Right atrium auricular region (tissue), 2 donors: ENCODE results near the gene STRA6. TPM values are rescaled to one million over a fixed set of nuclear protein-coding genes. Genes with fewer than 3 reads are reported as not detected.

Source experiments
- DNase-seq: peaks from one replicate; pipeline ENCODE4 v3.0.0-alpha.2; 2019; ENCODE audit warnings: low spot score
- H3K27ac ChIP-seq, 2 donors: fragments of 200-600 bp; sonication (generic); 1 replicate in 1 of 2; 2 replicates in 1 of 2; pipeline ENCODE4 v1.5.1; 2016 to 2019
- H3K27me3 ChIP-seq, 2 donors: fragments of 200-600 bp; sonication (generic); one replicate each; pipeline versions ENCODE4 v1.5.1 to v1.6.0; 2017 to 2019
- H3K36me3 ChIP-seq: fragments of 200-600 bp; sonication (generic); one replicate; pipeline ENCODE4 v1.5.1; 2016
- H3K4me1 ChIP-seq, 2 donors: fragments of 200-600 bp; sonication (generic); one replicate each; pipeline versions ENCODE4 v1.5.1 to v1.6.0; 2017 to 2019
- H3K4me3 ChIP-seq, 2 donors: fragments of 200-600 bp; sonication (generic); 1 replicate in 1 of 2; 2 replicates in 1 of 2; pipeline ENCODE4 v1.5.1; 2017 to 2019; ENCODE audit warnings: mild to moderate bottlenecking in 1 of 2, moderate library complexity in 1 of 2
- H3K9me3 ChIP-seq, 2 donors: fragments of 200-600 bp; sonication (generic); one replicate each; pipeline ENCODE4 v1.5.1; 2019
- total RNA-seq, 2 donors: library from RNA; depleted of rRNA; stranded (reverse); fragments of >200 nt; gene quantifications; one replicate each; pipeline ENCODE4 v1.1.0, GENCODE V29; 2016
- TF ChIP-seq, protein P1 (sequence below), 2 donors: fragments of 200-600 bp; sonication (generic); IDR thresholded peaks; one replicate each; pipeline ENCODE4 v1.5.1; 2019; ENCODE audit warnings: antibody characterized with exemption in 2 of 2

Gene STRA6
- total RNA-seq, 2 donors from 2014 or later, result 0.22 to 0.55 TPM

DNA sequence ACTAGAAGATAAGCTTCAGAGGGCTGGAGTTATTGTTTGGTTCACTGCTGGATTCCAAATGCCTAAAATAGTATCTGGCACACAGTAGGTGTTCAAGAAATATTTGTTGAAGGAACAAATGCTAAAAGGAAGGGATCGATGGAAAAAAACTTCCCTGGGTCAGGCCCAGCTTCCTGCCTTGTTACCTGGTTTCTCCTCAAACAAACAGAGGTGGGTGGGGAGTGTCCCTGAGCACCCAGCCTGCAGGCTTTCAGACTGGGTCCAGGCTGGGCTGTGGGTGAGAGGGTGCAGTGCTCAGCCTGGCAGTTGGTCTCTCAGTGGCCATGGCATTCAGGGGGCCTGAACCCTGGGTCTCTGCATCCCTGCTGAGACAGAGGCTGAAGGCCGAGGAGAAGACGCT lies 14.4 kb upstream of the STRA6 start:
- Histone ChIP-seq H3K4me3 (no peak overlapping the region), H3K27me3 (no peaks in the 10 kb centered on the region), H3K36me3 (no peaks in the 10 kb centered on the region), H3K27ac (no peak overlapping the region), H3K4me1 (peaks cover 0 to 6% of the 10 kb centered on the region in 2 donors), H3K9me3 (no peaks in the 10 kb centered on the region)
- DNase-seq, result no peak
- TF ChIP-seq, protein P1, sequence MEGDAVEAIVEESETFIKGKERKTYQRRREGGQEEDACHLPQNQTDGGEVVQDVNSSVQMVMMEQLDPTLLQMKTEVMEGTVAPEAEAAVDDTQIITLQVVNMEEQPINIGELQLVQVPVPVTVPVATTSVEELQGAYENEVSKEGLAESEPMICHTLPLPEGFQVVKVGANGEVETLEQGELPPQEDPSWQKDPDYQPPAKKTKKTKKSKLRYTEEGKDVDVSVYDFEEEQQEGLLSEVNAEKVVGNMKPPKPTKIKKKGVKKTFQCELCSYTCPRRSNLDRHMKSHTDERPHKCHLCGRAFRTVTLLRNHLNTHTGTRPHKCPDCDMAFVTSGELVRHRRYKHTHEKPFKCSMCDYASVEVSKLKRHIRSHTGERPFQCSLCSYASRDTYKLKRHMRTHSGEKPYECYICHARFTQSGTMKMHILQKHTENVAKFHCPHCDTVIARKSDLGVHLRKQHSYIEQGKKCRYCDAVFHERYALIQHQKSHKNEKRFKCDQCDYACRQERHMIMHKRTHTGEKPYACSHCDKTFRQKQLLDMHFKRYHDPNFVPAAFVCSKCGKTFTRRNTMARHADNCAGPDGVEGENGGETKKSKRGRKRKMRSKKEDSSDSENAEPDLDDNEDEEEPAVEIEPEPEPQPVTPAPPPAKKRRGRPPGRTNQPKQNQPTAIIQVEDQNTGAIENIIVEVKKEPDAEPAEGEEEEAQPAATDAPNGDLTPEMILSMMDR (IDR thresholded peaks at IDR 0.05), result no peak

DNA sequence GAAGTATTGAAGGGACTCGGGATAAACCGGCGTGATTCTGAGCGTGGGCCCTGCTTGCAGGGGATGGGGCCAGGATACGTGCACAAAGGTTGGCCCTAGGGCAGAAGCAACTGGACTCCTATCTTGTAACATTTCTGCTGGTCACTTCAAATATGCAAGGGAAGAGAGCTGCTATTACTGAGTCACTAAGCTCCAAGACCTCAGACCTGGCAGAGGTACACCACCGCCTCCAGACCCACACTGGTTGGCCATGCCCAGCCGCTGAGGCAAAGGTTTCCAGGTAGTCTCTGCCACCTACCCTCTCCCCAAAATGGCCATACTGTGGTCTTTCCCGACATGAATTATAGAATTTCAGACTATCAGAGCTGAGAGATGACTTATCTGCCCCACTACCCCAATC lies 13.4 kb upstream of the STRA6 start:
- H3K36me3 ChIP-seq, result no peaks in the 10 kb centered on the region
- TF ChIP-seq, protein P1 (IDR thresholded peaks at IDR 0.05), result no peak
- no peaks in the 10 kb centered on the region for H3K9me3 ChIP-seq
- DNase-seq, result no peak
- H3K27ac ChIP-seq, result no peak overlapping the region
- no peaks in the 10 kb centered on the region for H3K27me3 ChIP-seq
- H3K4me3 ChIP-seq, result no peak overlapping the region
- peaks cover 0 to 6% of the 10 kb centered on the region in 2 donors for H3K4me1 ChIP-seq

DNA sequence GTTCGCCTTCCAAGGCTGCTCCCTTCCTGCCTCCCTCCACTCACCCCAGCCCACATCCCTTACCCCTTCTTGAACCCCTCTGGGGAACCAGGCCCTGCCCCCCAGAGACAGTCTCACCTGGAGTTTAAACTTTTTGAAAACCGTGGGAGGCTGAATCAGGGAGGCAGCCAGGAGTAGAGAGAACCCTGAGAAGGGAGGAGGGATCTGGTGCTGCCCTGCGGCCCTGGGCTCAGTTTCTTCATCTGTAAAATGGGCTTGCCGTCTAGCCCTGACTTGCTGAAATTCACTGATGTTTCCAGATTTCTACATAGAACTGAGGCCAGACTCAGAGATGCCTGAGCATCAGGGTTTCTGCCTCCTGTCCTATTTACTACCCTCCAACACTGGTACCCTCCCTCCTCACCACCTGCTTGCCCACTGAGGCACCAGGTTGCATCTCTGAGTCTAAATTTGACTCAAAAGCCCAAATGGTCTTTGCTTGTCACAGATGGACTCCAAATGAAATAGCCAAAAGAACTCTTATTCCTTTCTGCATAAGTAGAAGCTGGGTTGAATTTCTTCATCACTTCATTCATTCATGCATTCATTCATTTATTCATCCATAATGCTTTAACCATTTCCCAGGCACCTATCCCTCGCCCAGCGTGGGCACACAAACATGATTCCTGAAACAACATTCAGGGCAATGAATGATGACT lies 11.9 kb upstream of the STRA6 start:
- DNase-seq, result no peak
- Histone ChIP-seq H3K36me3 (no peaks in the 10 kb centered on the region), H3K4me3 (no peak overlapping the region), H3K9me3 (no peaks in the 10 kb centered on the region), H3K27me3 (no peaks in the 10 kb centered on the region), H3K27ac (no peak overlapping the region), H3K4me1 (peaks cover 0 to 18% of the 10 kb centered on the region in 2 donors)
- TF ChIP-seq, protein P1 (IDR thresholded peaks at IDR 0.05), result no peak

DNA sequence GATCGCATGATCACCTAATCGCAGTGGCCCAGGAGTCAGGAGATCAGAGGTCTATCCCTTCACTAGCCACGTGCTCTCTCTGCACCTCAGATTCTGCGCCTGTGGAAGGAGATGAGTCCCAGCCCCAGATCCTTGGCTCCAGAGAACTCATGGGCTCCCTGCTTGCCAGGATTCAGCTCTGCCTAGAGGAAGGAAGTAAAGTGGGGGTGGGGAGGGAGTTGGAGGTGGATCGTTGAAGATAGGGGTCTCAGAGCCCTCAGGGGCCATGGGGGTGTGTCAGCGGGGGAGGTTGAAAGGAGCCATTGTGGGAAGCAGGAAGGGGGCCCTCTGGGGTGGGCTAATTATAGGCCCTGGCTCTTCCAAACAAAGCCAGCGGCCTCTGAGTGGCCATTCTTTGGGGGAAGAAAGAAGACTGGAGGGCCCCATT lies 11.3 kb upstream of the STRA6 start:
- no peak for DNase-seq
- Histone ChIP-seq H3K36me3 (no peaks in the 10 kb centered on the region), H3K9me3 (no peaks in the 10 kb centered on the region), H3K27ac (no peak overlapping the region), H3K4me3 (no peak overlapping the region), H3K4me1 (peaks cover 0 to 18% of the 10 kb centered on the region in 2 donors), H3K27me3 (no peaks in the 10 kb centered on the region)
- TF ChIP-seq, protein P1 (IDR thresholded peaks at IDR 0.05), result no peak

DNA sequence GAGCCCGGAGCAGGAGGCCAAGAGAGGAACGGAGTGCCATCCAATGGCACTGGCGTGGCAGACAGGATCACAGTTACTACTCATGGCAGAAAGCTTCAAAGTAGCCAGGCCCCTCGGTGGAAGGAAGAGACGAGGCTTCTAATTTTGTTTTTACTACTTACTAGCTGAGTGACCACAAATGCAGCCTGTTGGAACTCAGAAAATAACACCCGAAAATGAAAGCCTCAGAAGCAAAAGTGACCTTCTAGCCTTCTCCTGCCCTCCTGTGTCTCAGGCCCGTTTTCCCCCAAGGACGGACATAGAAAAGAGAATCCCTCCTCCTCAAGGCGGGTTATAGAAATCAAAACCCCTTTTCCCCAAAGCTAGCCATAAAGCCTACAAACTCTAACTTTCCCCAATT lies 9.9 kb upstream of the STRA6 start:
- TF ChIP-seq, protein P1 (IDR thresholded peaks at IDR 0.05), result no peak
- H3K27me3 ChIP-seq, result no peaks in the 10 kb centered on the region
- no peak overlapping the region for H3K4me3 ChIP-seq
- H3K27ac ChIP-seq, result no peak overlapping the region
- H3K36me3 ChIP-seq, result no peaks in the 10 kb centered on the region
- no peak for DNase-seq
- H3K4me1 ChIP-seq, result peaks cover 0 to 18% of the 10 kb centered on the region in 2 donors
- H3K9me3 ChIP-seq, result no peaks in the 10 kb centered on the region

DNA sequence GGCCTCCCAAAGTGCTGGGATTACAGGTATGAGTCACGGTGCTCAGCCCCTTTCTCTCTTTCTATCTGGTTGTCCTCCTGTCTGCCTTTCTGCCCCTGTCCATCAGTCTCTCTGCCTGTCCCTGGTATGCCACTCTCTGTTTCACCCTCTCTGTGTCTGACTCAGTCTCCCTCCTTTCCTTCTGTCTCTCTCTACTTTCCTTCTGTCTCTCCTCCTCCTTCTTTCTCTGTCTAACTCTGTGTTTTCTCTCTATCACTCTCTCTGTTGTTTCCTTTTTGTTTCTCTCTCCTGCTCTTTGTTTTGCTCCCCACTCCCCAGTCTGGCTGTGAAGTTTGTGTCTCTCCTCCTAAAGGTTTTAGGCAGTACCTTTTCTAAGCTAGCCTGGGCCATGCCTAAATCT lies 9.1 kb upstream of the STRA6 start:
- no peak for DNase-seq
- no peak overlapping the region for H3K27ac ChIP-seq
- TF ChIP-seq, protein P1 (IDR thresholded peaks at IDR 0.05), result no peak
- no peaks in the 10 kb centered on the region for H3K36me3 ChIP-seq
- no peaks in the 10 kb centered on the region for H3K27me3 ChIP-seq
- H3K9me3 ChIP-seq, result no peaks in the 10 kb centered on the region
- H3K4me3 ChIP-seq, result no peak overlapping the region
- peaks cover 0 to 18% of the 10 kb centered on the region in 2 donors for H3K4me1 ChIP-seq
